GM10266 (cell line): ENCODE measurements around the gene TM2D1.
A peak's percentile ranks its signal among the peaks of the same experiment; 100 is the strongest.

Experiments used
- DNase-seq: peaks from one replicate; pipeline ENCODE4 v3.0.0; 2012; ENCODE audit errors: extremely low spot score
- CTCF ChIP-seq: IDR thresholded peaks from 2 replicates; pipeline ENCODE4 v1.5.1; 2012; ENCODE audit warnings: mild to moderate bottlenecking, low read depth; ENCODE audit not compliant: control insufficient read depth, insufficient read depth; ENCODE audit errors: missing control alignments

The TM2D1 gene

GRCh38 chr1:61724813-61725694, at the start of gene TM2D1:
TM2D1 (minus strand) TSS chr1:61725141; CDS start chr1:61725120, 21 bp downstream.
- peak; percentile 86 for DNase-seq
- TF ChIP-seq CTCF = no peak

GRCh38 chr1:61770131-61770530, 45.2 kb upstream of the TM2D1 start:
- TF ChIP-seq CTCF = no peak
- no peak for DNase-seq

- DNase-seq = no peak
- TF ChIP-seq CTCF = no peak
Measured at GRCh38 chr1:61757950-61758349, 33.0 kb upstream of the TM2D1 start.

- no peak for TF ChIP-seq CTCF
- DNase-seq = no peak
Measured at GRCh38 chr1:61756773-61757172, 31.8 kb upstream of the TM2D1 start.

- TF ChIP-seq CTCF = no peak
- no peak for DNase-seq
Measured at GRCh38 chr1:61754545-61754944, 29.6 kb upstream of the TM2D1 start.

- no peak for TF ChIP-seq CTCF
- no peak for DNase-seq
Measured at GRCh38 chr1:61753998-61754508, 29.1 kb upstream of the TM2D1 start.

GRCh38 chr1:61752921-61753389, 28.0 kb upstream of the TM2D1 start:
- TF ChIP-seq CTCF = no peak
- no peak for DNase-seq
